GM19193 (cell line): ENCODE data around the gene SIRT2.

ENCODE experiments used
- POLR2A ChIP-seq: IDR thresholded peaks from 4 replicates; pipeline ENCODE4 v1.6.1; 2011; ENCODE audit not compliant: insufficient read depth, insufficient read length; ENCODE audit errors: extremely low read depth

Gene SIRT2

DNA sequence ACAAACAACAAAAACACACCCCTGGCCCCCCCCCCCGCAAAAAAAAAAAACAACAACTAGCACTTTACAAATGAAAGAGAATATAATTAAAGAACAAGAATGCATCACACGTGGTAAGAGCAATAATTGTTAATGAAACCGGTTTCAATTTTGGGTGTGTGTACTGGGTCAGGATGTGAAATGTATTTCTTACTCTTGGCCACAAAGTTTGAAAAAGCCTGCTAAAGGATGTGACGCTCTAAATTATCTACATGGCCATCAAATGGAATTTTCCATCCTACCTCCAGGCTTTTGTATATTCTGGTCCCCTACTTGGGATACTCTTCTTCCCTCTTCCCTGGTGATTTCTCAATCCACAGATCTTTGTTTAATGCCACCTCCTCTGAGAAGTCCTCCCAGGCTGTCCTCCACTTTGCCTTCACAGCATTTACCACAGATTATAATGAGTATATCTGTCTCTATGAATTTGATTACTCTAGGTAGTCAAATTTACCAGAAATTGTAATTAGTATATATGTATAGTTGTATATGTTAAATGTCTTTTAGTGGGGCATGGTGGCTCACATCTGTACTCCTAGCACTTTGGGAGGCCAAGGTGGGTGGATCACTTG lies 29.1 kb upstream of the SIRT2 start:
- TF ChIP-seq POLR2A: no peak

DNA sequence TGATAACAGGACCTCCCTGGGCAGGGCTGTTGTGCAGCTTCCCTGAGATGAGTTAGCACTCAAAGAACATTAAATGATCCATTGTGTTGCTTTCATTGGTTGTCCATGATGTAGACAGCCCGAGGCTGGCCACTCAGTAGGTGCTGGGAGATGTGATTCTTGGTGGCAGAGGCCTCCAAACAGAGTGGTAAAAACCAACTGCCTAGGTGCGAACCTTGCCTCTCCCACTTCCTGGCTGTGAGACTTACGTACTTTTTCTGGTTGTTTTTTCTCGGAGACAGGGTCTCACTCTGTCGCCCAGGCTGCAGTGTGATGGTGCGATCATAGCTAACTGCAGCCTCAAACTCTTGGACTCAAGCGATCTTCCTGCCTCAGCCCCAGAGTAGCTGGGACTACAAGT lies 25.0 kb upstream of the SIRT2 start:
- TF ChIP-seq POLR2A: no peak

DNA sequence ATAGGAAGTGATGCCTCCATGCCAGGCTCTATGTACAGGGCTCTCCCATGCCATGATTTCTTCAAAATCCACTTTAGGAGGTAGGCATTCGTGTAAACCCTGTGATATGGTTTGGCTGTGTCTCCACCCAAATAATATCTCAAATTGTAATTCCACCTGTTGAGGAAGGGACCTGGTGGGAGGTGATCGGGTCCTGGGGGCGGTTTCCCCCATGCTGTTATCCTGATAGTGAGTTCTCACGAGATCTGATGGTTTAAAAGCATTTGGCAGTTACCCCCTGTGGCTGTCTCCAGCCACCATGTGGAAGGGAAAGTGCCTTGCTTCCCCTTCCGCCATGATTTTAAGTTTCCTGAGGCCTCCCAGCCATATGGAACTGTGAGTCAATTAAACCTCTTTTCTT lies 23.1 kb upstream of the SIRT2 start:
- TF ChIP-seq POLR2A: no peak

DNA sequence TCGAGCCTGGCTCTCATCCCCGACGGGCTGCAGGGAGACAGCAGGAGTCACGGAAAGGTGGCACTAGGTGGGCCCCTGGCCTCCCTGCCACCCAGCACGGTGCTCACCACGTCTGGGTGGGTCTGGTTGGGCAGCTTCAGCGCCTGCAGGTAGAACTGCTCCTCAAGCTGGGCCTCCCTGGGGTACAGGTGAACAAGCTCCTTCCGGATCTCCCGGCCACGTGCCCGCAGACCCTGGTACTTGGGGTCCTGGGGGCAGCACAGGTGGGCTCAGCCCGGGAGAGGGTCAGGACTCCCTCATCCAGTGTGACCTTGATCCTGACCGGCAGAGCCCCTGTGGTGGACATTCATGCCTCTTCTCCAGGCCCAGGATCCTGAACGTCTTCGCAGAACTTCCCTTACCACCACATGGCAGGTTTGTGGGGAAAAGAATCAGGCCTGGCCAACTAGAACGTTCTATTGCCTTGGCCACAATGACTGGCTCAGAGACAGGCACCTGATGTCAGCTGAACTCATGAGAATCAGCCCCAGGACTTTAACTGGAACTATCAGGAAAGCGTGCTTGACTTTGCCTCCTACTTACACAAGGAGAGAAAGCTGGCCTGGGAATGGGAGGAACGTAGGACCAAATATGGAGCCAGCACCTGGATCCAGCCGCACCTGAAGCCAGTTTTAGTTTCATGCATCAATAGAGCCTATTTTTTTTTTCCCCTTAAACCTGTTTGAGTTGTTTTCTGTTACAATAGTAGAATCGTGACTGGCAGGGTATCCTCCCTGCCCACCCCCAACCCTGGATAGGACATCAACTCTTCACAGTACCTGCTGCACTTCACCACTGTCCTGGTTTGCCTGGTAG lies 22.2 kb upstream of the SIRT2 start:
- no peak for TF ChIP-seq POLR2A

DNA sequence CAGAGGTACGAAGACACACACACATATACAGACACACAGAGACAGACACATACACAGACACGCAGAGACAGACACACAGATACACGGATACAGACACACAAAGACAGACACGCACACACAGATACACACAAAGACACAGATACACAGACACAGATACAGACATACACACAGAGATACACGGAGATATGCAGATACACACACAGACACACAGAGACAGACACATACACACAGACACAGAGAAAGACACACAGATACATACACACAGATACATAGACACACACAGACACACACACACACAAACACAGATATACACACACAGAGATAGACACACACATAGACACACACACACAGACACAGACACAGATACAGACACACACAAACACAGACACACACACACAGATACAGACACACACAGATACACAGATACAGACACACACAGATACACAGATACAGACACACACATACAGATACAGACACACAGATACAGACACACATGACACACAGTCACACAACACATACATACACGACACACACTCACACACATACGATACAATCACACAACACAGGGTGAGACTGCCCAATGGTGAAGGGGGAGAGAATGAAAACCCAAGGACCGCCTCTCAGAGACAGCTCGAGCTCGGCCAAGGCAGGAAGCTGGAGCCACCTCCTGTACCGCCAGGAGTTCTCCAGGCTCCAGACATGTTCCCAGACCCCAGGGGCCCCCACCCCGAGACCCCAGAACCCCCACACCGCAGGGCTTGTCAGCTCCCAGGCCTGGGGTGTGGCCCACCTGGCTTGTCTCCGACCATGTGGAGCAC lies 21.4 kb upstream of the SIRT2 start:
- no peak for TF ChIP-seq POLR2A

DNA sequence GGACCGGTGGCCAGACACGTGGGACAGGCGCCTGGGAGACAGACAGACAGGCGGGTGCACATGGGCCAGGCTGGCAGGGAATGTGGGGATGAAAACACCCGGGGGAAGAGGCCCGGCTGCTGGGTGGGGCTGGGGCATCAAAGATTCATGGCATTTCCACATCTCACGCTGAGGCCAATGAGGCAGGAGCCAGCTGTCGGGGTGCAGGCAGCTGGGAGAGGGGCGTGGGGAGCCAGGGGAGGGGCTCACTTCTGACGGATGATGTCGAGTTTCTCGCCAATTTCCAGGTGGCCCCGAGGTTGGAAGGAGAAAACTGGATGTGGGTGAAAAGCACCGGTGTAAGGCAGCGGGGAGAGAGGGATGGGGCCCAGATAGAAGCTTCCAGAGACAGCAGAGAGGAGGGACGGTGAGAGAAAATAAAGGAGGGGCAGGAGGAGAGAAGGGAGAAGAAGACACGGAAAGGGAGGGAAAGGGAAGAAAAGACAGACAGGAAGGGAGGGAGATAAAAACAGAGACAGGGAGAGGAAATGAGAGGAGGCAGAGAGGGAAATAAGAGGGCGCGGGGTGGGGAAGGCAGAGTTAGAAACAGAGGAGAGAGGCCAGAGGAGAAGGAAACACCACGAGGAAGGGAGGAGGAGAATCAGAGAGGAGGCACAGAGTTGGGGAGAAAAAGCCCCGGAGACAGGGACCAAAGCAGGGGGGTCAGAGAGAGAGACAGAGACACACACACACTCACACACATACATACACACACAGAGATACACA lies 20.6 kb upstream of the SIRT2 start:
- TF ChIP-seq POLR2A: no peak

DNA sequence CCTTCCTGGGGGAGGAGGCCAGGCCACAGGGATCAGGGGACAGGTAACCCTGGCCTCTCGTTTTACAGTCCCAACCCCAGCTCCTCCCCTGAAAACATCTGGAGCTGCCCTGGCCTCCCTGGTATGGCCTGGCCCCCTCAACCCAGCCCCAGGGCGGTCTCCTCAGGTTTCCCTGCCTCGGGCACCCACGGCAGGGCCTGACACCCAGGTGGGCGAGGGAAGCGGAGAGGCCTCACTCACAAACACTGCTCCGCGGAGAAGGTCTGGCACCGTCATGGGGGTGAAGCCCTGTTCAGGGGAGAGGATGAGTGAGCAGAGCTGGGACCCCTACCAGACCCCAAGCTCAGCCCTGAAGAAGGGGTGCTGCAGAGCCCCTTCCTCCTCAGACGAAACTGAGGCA lies 19.1 kb upstream of the SIRT2 start:
- no peak for TF ChIP-seq POLR2A

DNA sequence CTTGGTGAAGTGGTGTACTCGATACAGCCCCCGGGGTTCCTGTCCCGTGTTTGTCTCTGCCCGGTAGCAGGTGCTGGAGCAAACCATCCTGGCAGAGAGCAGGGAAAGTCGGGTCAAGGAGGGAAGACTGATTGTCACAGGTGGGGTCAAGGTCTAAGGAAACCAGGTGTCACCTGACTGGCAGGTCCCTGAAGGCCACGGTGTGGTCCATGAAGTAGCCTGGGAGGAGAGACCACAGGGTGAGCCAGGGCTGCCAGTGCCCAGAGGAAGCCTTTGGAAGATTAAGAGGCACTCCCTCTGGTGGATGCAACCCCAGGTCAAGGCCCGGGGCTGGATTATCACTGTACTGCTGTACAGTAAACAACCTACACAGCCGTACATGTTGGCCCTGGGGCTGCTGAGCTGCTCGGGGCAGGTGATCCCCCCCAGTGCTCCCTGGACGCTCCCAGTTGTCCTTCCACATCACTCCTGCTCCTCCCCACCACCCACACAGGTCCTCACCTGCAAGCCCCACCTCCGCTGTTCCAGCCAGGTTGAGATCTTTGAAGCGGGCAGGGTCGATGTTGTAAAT lies 18.6 kb upstream of the SIRT2 start:
- TF ChIP-seq POLR2A: no peak

DNA sequence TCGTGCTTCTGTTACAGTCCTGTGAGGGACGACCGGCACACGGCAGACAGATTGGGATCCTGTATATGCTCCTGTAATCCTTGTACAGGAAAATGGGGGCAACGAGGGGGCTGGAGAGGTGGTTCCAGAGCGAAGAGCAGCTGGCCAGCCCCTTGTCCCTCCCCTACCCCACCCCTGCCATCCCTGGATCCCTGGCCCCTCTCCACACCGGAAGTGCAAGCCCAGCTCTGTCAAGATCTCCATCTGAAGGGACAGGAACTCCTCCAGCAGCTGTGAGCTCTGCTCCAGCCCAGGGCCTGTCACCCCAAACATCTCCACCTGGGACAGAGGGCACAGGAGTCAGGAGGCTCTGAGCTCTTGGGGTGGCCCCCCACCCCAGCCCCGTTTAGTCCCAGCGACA lies 18.1 kb upstream of the SIRT2 start:
- TF ChIP-seq POLR2A: no peak

DNA sequence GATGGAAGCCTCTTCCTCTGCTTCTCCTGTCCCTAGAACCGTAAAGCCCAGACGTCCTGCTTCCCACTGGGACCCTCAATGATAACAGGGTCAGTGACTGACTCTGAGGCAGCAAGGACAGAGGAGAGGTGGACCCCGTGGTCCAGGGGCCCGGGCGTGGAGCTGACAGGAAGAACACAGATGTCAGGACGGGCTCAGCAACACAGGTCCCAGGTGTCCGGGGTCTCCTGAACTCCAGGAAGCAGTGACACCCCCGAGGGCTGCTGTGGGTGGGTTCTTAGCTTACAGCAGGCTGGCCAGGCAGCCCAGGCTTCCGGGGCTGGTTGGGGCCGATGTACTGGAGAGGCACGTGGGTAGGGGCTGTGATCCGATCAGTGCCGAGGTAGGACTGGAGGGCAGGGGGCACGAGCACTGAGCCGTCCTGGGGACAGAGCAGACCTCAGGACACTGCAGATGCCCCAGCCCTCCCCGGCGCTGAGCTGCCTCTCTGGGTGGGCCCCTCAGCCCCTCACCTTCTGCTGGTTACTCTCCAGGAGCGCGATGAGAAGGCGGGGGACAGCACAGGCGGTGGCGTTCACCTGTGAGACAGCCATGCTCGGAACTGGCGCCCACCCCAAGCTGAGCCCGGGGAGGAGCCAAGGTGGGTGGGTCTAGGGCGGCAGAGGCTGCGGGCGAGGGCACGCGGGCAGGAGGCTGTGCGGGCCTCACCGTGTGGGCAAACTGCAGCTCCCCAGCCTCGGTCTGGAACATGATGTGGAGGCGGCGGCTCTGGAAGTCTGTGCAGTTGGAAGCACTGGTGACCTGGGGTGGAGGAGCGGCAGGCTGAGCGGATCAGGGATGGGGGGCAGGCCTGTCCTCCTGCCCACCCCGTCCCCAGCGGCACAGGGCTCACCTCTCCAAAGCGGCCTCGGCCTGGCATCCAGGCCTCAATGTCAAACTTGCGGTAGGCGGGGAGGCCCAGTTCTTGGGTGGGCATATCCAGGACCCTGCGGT lies 16.2 kb upstream of the SIRT2 start:
- no peak for TF ChIP-seq POLR2A

DNA sequence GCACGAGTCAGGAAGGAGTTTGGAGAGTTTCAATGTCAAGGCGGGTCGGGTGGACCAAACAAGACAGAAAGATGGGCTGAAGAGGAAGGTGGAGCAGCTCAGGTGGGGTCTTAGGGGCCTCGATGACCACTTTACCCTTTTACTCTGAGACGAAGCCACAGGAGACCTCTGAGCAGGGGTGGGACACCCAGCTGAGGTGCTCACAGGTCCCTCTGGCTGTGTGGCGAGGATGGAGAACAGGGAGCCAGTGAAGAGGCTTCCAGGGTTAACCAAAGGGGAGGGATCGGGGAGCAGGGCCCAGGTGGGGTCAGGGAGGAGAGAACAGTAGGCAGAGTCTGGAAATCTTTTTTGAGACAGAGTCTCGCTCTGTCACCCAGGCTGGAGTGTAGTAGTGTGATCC lies 14.5 kb upstream of the SIRT2 start:
- TF ChIP-seq POLR2A: no peak

DNA sequence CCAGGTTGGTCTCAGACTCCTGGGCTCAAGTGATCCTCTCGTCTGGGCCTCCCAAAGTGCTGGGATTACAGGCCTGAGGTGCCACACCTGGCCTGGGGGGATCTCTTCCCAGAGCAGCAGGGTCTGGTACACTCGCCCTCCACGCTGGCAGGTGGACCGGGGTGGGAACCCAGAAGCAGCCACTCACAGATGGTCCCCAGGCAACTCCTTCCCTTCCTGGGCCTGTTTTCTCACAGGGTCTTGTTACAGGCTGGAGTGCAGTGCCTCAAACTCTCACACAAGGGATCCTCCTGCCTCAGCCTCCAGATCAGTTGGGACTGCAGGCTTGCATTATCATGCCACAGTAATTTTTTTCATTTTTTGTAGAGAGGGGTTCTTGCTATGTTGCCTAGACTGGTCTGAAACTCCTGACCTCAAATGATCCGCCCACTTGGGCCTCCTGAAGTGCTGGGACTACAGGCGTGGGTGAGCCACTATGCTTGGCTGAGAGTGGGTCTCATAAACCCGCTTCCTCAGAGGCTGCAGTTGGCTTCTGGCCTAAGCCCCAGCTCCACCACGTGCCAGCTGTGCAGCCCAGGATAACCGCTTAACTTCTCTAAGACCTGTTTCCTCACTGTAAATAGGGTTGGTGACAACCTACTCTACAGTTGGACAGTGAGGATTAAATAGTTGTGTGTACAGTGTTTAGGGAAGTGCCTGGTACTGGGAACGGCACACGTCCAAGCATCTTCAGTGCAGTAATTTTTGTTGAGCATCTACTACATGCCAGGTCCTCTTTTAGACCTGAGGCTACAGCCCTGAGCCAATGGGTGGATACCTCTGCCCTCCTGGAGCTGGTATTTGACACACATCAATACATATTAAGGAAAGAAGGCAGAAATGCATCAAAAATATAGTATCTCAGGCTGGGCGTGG lies 13.4 kb upstream of the SIRT2 start:
- no peak for TF ChIP-seq POLR2A
